GM12878 (cell line): ENCODE results near the gene POGZ. TPM values are rescaled to one million over a fixed set of nuclear protein-coding genes. Genes with fewer than 3 reads are reported as not detected.

Experiments used
- ATF2 ChIP-seq: IDR thresholded peaks from 2 replicates; pipeline ENCODE4 v1.6.1; 2012; ENCODE audit warnings: low read length, inconsistent platforms
- CREM ChIP-seq: IDR thresholded peaks from 2 replicates; pipeline ENCODE4 v1.6.1; 2014; ENCODE audit warnings: antibody characterized with exemption, low read depth
- EED ChIP-seq: sonication (generic); IDR thresholded peaks from 2 replicates; pipeline ENCODE4 v1.6.1; 2016; ENCODE audit warnings: antibody characterized with exemption, low read depth
- EGR1 ChIP-seq, 2 experiments: IDR thresholded peaks; 1 replicate in 1 of 2; 2 replicates in 1 of 2; pipeline ENCODE4 v1.6.1; 2011 to 2012; ENCODE audit warnings: low read depth in 2 of 2, low read length in 2 of 2, borderline replicate concordance in 1 of 2, mild to moderate bottlenecking in 1 of 2, moderate library complexity in 1 of 2
- ELK1 ChIP-seq: IDR thresholded peaks from 2 replicates; pipeline ENCODE4 v1.6.1; 2012; ENCODE audit warnings: low read depth, low read length, improper control_type of control experiment
- ETV6 ChIP-seq, 2 experiments: fragments of 450-650 bp in 1 of 2; IDR thresholded peaks in 1 of 2; conservative IDR thresholded peaks in 1 of 2; 2 replicates each; pipeline ENCODE4 v1.6.1; 2014; ENCODE audit warnings: antibody characterized with exemption in 1 of 2, borderline replicate concordance in 1 of 2, low read depth in 1 of 2, mild to moderate bottlenecking in 1 of 2, moderate library complexity in 1 of 2
- GABPA ChIP-seq: IDR thresholded peaks from 2 replicates; pipeline ENCODE4 v1.6.1; 2014; ENCODE audit warnings: antibody characterized with exemption, low read depth, mild to moderate bottlenecking, inconsistent platforms
- GATAD2B ChIP-seq: fragments of 450-650 bp; conservative IDR thresholded peaks from 2 replicates; pipeline ENCODE4 v1.6.1; 2017; ENCODE audit warnings: low read depth, mild to moderate bottlenecking, moderate library complexity
- IRF4 ChIP-seq: IDR thresholded peaks from 2 replicates; pipeline ENCODE4 v1.6.1; 2011; ENCODE audit warnings: low read depth, low read length
- KLF5 ChIP-seq: fragments of 450-650 bp; IDR thresholded peaks from 2 replicates; pipeline ENCODE4 v1.6.1; 2014; ENCODE audit warnings: mild to moderate bottlenecking; ENCODE audit not compliant: partially characterized antibody
- PAX8 ChIP-seq: fragments of 450-650 bp; IDR thresholded peaks from 2 replicates; pipeline ENCODE4 v1.6.1; 2017; ENCODE audit warnings: mild to moderate bottlenecking, moderate library complexity
- PBX3 ChIP-seq: IDR thresholded peaks from 2 replicates; pipeline ENCODE4 v1.6.1; 2011; ENCODE audit warnings: mild to moderate bottlenecking, low read depth, low read length, moderate library complexity; ENCODE audit not compliant: insufficient replicate concordance
- PML ChIP-seq: IDR thresholded peaks from 2 replicates; pipeline ENCODE4 v1.6.1; 2012; ENCODE audit warnings: low read length, inconsistent platforms
- POLR2A ChIP-seq: IDR thresholded peaks from 2 replicates; pipeline ENCODE4 v1.6.1; 2011; ENCODE audit warnings: low read depth, mild to moderate bottlenecking, low read length
- SMC3 ChIP-seq: IDR thresholded peaks from 2 replicates; pipeline ENCODE4 v1.6.1; 2011; ENCODE audit warnings: low read length, improper control_type of control experiment, borderline replicate concordance
- SPI1 ChIP-seq: IDR thresholded peaks from 2 replicates; pipeline ENCODE4 v1.6.1; 2011; ENCODE audit warnings: low read depth, mild to moderate bottlenecking, low read length, moderate library complexity, borderline replicate concordance; ENCODE audit not compliant: insufficient read depth
- SREBF1 ChIP-seq: IDR thresholded peaks from 2 replicates; pipeline ENCODE4 v1.6.1; 2012; ENCODE audit warnings: mild to moderate bottlenecking, low read length
- ZNF384 ChIP-seq: IDR thresholded peaks from 2 replicates; pipeline ENCODE4 v1.6.1; 2012; ENCODE audit warnings: low read depth, mild to moderate bottlenecking, low read length, improper control_type of control experiment, borderline replicate concordance
- polyA plus RNA-seq, 11 experiments: library from polyadenylated mRNA; depleted of rRNA in 4 of 11; unstranded in 6 of 11; stranded (reverse) in 5 of 11; fragments of >200 nt; fragmentation: Nextera tagmentation in 4 of 11; fragmentation: Illumina TruSeq in 1 of 11; extraction: Ambion mirVana in 4 of 11; extraction: Trizol in 1 of 11; gene quantifications; 1 replicate in 1 of 11; 2 replicates in 10 of 11; pipeline versions ENCODE4 v1.2.1 to v1.2.3, GENCODE V29; 2011 to 2016; ENCODE audit warnings: inconsistent platforms in 2 of 11, missing spikeins in 2 of 11, low read depth in 1 of 11
- total RNA-seq, 4 experiments: library from RNA; depleted of rRNA in 3 of 4; stranded (reverse); fragments of >200 nt in 3 of 4; fragmentation: Illumina TruSeq in 1 of 4; extraction: Trizol in 1 of 4; gene quantifications; 2 replicates each; pipeline versions ENCODE4 v1.2.1 to v1.2.3, GENCODE V29; 2013 to 2021
- TF ChIP-seq, protein P1 (sequence below): fragments of 450-650 bp; IDR thresholded peaks from 2 replicates; pipeline ENCODE4 v1.6.1; 2017; ENCODE audit warnings: mild to moderate bottlenecking, moderate library complexity

POGZ gene
- total and polyA plus RNA-seq, 10 of the 15 experiments (the other 5 are each of a cell fraction or from before 2014, with no cell fraction given) = 11.3 to 80.6 (median 35.8) TPM

DNA sequence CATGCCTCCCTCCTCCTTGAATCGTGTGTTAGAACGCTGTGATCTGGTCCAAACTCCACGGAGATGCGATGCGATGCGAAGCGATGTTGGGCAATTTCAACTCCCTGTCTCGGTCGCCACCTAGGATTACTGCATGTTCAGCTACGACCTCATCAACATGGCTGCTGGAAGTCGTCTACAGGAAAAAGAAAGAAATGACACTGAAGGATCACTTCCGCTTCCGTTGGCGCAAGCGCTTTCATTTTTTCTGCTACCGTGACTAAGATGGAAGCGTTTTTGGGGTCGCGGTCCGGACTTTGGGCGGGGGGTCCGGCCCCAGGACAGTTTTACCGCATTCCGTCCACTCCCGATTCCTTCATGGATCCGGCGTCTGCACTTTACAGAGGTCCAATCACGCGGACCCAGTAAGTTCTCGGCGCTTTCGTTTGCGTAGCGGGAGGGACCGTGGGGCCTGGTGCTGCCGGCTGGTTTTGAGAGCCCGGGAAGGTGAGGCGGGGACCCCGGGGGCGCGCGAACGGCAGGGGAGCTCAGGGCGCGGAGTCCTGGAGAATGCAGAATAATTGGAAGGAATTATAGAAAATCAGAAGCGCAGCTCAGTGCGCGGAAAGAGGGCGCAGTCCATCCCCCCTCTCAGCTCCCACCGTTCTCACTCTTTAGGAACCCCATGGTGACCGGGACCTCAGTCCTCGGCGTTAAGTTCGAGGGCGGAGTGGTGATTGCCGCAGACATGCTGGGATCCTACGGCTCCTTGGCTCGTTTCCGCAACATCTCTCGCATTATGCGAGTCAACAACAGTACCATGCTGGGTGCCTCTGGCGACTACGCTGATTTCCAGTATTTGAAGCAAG lies 59.7 kb downstream of the POGZ start, which contains the start of gene PSMB4 (continued):
- TF ChIP-seq, protein P1, sequence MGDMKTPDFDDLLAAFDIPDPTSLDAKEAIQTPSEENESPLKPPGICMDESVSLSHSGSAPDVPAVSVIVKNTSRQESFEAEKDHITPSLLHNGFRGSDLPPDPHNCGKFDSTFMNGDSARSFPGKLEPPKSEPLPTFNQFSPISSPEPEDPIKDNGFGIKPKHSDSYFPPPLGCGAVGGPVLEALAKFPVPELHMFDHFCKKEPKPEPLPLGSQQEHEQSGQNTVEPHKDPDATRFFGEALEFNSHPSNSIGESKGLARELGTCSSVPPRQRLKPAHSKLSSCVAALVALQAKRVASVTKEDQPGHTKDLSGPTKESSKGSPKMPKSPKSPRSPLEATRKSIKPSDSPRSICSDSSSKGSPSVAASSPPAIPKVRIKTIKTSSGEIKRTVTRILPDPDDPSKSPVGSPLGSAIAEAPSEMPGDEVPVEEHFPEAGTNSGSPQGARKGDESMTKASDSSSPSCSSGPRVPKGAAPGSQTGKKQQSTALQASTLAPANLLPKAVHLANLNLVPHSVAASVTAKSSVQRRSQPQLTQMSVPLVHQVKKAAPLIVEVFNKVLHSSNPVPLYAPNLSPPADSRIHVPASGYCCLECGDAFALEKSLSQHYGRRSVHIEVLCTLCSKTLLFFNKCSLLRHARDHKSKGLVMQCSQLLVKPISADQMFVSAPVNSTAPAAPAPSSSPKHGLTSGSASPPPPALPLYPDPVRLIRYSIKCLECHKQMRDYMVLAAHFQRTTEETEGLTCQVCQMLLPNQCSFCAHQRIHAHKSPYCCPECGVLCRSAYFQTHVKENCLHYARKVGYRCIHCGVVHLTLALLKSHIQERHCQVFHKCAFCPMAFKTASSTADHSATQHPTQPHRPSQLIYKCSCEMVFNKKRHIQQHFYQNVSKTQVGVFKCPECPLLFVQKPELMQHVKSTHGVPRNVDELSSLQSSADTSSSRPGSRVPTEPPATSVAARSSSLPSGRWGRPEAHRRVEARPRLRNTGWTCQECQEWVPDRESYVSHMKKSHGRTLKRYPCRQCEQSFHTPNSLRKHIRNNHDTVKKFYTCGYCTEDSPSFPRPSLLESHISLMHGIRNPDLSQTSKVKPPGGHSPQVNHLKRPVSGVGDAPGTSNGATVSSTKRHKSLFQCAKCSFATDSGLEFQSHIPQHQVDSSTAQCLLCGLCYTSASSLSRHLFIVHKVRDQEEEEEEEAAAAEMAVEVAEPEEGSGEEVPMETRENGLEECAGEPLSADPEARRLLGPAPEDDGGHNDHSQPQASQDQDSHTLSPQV = peak; percentile 100
- TF ChIP-seq SREBF1 (no peak), CREM (peak; percentile 94), EGR1 (IDR thresholded peaks at IDR 0.05; ENCODE audit: borderline replicate concordance in 1 of 2, low read depth in 2 of 2, low read length in 2 of 2) (0 out of 3 replicates have a peak, but pooled peaks of 1 of the 2 experiments have one; percentile 4), ELK1 (peak; percentile 91), ATF2 (no peak), ZNF384 (peak; percentile 66), SMC3 (peak; percentile 32; the same call in 1 of the 2 replicates), SPI1 (peak; percentile 65; the same call in 1 of the 2 replicates), GABPA (peak; percentile 99), EED (no peak), IRF4 (peak; percentile 65; the same call in 1 of the 2 replicates), PAX8 (0 out of 2 replicates have a peak, but pooled peaks have one; percentile 77), POLR2A (peak; percentile 88), PBX3 (peak; percentile 24), ETV6 (conservative IDR thresholded peaks at IDR 0.05 in 1 of 2, IDR thresholded peaks at IDR 0.05 in 1 of 2; ENCODE audit: borderline replicate concordance in 1 of 2, low read depth in 1 of 2) (peak in 1 of 2 experiments; percentile 71; a peak in 2 of 4 replicates), PML (0 out of 2 replicates have a peak, but pooled peaks have one; percentile 72), GATAD2B (no peak; the same call in 1 of the 2 replicates), KLF5 (peak; percentile 38)
